A549 (cell line): ENCODE measurements around the gene ZFHX3. TPM values are rescaled to one million over a fixed set of nuclear protein-coding genes. Genes with fewer than 3 reads are reported as not detected.

Source experiments
- ATAC-seq, 2 experiments: fragments of 200-7000 bp in 1 of 2; fragments of >200 bp in 1 of 2; cut with Nextera tagmentation in 1 of 2; cut with Tn5 transposase in 1 of 2; 3 replicates each; pipeline versions ENCODE4 v1.8.0 to v1.9.1; 2018 to 2020; ENCODE audit warnings: mild to moderate bottlenecking in 1 of 2, moderate library complexity in 1 of 2
- CTCF ChIA-PET: fragments of 300-600 bp; sonication (Branson Sonifier 250); formaldehyde crosslinking; extraction: SDS; loops from one replicate; lab custom pipeline; 2021; ENCODE audit warnings: antibody characterized with exemption, inconsistent platforms; lab: Yijun Ruan, JAX
- POLR2A ChIA-PET: fragments of 350-600 bp; formaldehyde crosslinking; extraction: SDS; loops from one replicate; lab custom pipeline; 2021; ENCODE audit warnings: antibody characterized with exemption, inconsistent platforms; lab: Yijun Ruan, JAX
- DNase-seq, 2 experiments: peaks; one replicate each; pipeline versions ENCODE4 v3.0.0 to v3.0.0-alpha.2; 2011 to 2016; ENCODE audit warnings: low read depth in 1 of 2, low spot score in 1 of 2
- FAIRE-seq: peaks from 2 replicates; lab custom pipeline; 2011; peaks lifted over from hg19 to GRCh38; lab: Jason Lieb, UNC
- H3K27ac ChIP-seq, 2 experiments: fragments of >200 bp; sonication (Bioruptor Twin); formaldehyde crosslinking; 3 replicates each; pipeline ENCODE4 v1.5.1; 2016 to 2017
- H3K4me1 ChIP-seq: fragments of >200 bp; sonication (Bioruptor Twin); formaldehyde crosslinking; 3 replicates; pipeline ENCODE4 v1.6.1; 2016
- H3K4me2 ChIP-seq: fragments of >200 bp; sonication (Bioruptor Twin); formaldehyde crosslinking; 3 replicates; pipeline ENCODE4 v1.6.1; 2016
- H3K4me3 ChIP-seq: fragments of >200 bp; sonication (Bioruptor Twin); formaldehyde crosslinking; 3 replicates; pipeline ENCODE4 v1.5.1; 2016
- H3K9me3 ChIP-seq: fragments of >200 bp; sonication (Bioruptor Twin); formaldehyde crosslinking; 3 replicates; pipeline ENCODE4 v1.6.1; 2016
- ATOH8 ChIP-seq: fragments of 250-450 bp; sonication (Bioruptor Pico); IDR thresholded peaks from 2 replicates; pipeline ENCODE4 v1.5.0; 2020; ENCODE audit warnings: low read depth, mild to moderate bottlenecking, moderate library complexity
- BCL3 ChIP-seq: fragments of >200 bp; sonication (Bioruptor Twin); formaldehyde crosslinking; IDR thresholded peaks from 3 replicates; pipeline ENCODE4 v1.6.1; 2016
- EHMT2 ChIP-seq: fragments of 200-600 bp; sonication (generic); IDR thresholded peaks from 2 replicates; pipeline ENCODE4 v1.6.1; 2016; ENCODE audit warnings: antibody characterized with exemption, low read depth, mild to moderate bottlenecking, moderate library complexity
- EP300 ChIP-seq, 2 experiments: fragments of >200 bp; sonication (Bioruptor Twin); formaldehyde crosslinking; IDR thresholded peaks; 2 replicates in 1 of 2; 3 replicates in 1 of 2; pipeline ENCODE4 v1.6.1; 2016 to 2017
- HEYL ChIP-seq: fragments of 250-450 bp; sonication (Bioruptor Pico); IDR thresholded peaks from 2 replicates; pipeline ENCODE4 v1.8.0; 2021; ENCODE audit warnings: mild to moderate bottlenecking, moderate library complexity
- JUNB ChIP-seq: fragments of >200 bp; sonication (Bioruptor Twin); formaldehyde crosslinking; IDR thresholded peaks from 2 replicates; pipeline ENCODE4 v1.6.1; 2016
- MAFK ChIP-seq: fragments of 450-650 bp; IDR thresholded peaks from 2 replicates; pipeline ENCODE4 v1.6.1; 2014; ENCODE audit not compliant: partially characterized antibody
- MYC ChIP-seq: IDR thresholded peaks from 2 replicates; pipeline ENCODE4 v1.6.1; 2012; ENCODE audit warnings: mild to moderate bottlenecking, inconsistent platforms, low read length, improper control_type of control experiment, borderline replicate concordance
- NFE2L2 ChIP-seq: fragments of 150-350 bp; conservative IDR thresholded peaks from 2 replicates; pipeline ENCODE4 v1.6.1; 2014; ENCODE audit warnings: low read length
- NR3C1 ChIP-seq: fragments of >200 bp; sonication (Bioruptor Twin); formaldehyde crosslinking; IDR thresholded peaks from 3 replicates; pipeline ENCODE4 v1.6.1; 2017
- RAD21 ChIP-seq, 2 experiments: fragments of >200 bp in 1 of 2; sonication (Bioruptor Twin) in 1 of 2; formaldehyde crosslinking in 1 of 2; IDR thresholded peaks in 1 of 2; conservative IDR thresholded peaks in 1 of 2; 2 replicates in 1 of 2; 3 replicates in 1 of 2; pipeline ENCODE4 v1.6.1; 2012 to 2018; ENCODE audit warnings: inconsistent platforms in 1 of 2
- RNF2 ChIP-seq: fragments of 200-600 bp; sonication (generic); IDR thresholded peaks from 2 replicates; pipeline ENCODE4 v1.6.1; 2016; ENCODE audit warnings: low read depth, mild to moderate bottlenecking, antibody characterized with exemption, moderate library complexity, borderline replicate concordance
- ZC3H11A ChIP-seq: fragments of 450-650 bp; IDR thresholded peaks from 2 replicates; pipeline ENCODE4 v1.6.1; 2014; ENCODE audit warnings: antibody characterized with exemption, mild to moderate bottlenecking
- ZNF302 ChIP-seq: fragments of 250-450 bp; sonication (Bioruptor Pico); IDR thresholded peaks from 2 replicates; pipeline ENCODE4 v1.9.0; 2021; ENCODE audit warnings: inconsistent platforms, mild to moderate bottlenecking, moderate library complexity
- ZSCAN20 ChIP-seq: fragments of 250-450 bp; sonication (Bioruptor Pico); IDR thresholded peaks from 2 replicates; pipeline ENCODE4 v1.8.0; 2022; ENCODE audit warnings: mild to moderate bottlenecking, moderate library complexity
- WGBS: methylation state at CpG from one replicate; pipeline ENCODE4 v1.1.6; 2017; ENCODE audit errors: missing lambda C conversion rate; 5-methylcytosine and 5-hydroxymethylcytosine counted together
- polyA plus RNA-seq, 4 experiments: library from polyadenylated mRNA; depleted of rRNA in 3 of 4; stranded (reverse); fragments of >200 nt; fragmentation: RNase III in 1 of 4; extraction: RNeasy Plus Mini Kit Qiagen cat#74134 plus additional on column Dnase treatment in 1 of 4; gene quantifications; 2 replicates in 3 of 4; 3 replicates in 1 of 4; pipeline ENCODE4 v1.2.3, GENCODE V29; 2011 to 2017
- TF ChIP-seq, protein P1 (sequence below): fragments of 200-600 bp; sonication (generic); IDR thresholded peaks from 2 replicates; pipeline ENCODE4 v1.6.1; 2016; ENCODE audit warnings: antibody characterized with exemption, mild to moderate bottlenecking, moderate library complexity
- TF ChIP-seq, protein P2 (sequence below): IDR thresholded peaks from 2 replicates; pipeline ENCODE4 v1.6.1; 2012
- TF ChIP-seq, protein P3 (sequence below): fragments of 450-650 bp; IDR thresholded peaks from 2 replicates; pipeline ENCODE4 v1.6.1; 2014; ENCODE audit warnings: antibody characterized with exemption

ZFHX3 gene
- polyA plus RNA-seq, 2 of the 4 experiments (the other 2 are of a cell fraction): 3.9 to 6.5 TPM

DNA sequence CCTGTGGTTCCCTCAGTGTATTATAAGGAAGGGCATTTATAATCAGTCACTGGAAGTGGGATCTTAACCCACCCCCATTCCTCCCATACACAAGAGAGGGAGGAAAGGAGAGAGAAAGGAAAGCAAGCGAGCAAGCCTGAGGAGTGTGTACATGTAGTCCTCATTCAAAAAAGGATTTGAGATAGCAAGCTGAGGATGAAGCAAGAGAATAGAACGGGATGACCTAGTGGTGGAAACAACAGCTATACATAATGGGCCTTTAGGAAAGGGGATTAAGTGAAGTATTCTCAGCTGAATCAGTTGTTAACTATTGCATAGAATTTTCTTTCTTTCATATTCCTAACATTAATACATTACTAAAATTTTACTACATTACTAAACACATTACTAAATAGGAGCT is 281.4 kb downstream of the ZFHX3 start:
- TF ChIP-seq, protein P1, sequence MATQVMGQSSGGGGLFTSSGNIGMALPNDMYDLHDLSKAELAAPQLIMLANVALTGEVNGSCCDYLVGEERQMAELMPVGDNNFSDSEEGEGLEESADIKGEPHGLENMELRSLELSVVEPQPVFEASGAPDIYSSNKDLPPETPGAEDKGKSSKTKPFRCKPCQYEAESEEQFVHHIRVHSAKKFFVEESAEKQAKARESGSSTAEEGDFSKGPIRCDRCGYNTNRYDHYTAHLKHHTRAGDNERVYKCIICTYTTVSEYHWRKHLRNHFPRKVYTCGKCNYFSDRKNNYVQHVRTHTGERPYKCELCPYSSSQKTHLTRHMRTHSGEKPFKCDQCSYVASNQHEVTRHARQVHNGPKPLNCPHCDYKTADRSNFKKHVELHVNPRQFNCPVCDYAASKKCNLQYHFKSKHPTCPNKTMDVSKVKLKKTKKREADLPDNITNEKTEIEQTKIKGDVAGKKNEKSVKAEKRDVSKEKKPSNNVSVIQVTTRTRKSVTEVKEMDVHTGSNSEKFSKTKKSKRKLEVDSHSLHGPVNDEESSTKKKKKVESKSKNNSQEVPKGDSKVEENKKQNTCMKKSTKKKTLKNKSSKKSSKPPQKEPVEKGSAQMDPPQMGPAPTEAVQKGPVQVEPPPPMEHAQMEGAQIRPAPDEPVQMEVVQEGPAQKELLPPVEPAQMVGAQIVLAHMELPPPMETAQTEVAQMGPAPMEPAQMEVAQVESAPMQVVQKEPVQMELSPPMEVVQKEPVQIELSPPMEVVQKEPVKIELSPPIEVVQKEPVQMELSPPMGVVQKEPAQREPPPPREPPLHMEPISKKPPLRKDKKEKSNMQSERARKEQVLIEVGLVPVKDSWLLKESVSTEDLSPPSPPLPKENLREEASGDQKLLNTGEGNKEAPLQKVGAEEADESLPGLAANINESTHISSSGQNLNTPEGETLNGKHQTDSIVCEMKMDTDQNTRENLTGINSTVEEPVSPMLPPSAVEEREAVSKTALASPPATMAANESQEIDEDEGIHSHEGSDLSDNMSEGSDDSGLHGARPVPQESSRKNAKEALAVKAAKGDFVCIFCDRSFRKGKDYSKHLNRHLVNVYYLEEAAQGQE: no peak
- no peak for TF ChIP-seq NR3C1
- no peak for TF ChIP-seq HEYL
- no peak for TF ChIP-seq RNF2
- no peak for TF ChIP-seq ZSCAN20 (CRISPR knock-in tag)
- TF ChIP-seq, protein P2, sequence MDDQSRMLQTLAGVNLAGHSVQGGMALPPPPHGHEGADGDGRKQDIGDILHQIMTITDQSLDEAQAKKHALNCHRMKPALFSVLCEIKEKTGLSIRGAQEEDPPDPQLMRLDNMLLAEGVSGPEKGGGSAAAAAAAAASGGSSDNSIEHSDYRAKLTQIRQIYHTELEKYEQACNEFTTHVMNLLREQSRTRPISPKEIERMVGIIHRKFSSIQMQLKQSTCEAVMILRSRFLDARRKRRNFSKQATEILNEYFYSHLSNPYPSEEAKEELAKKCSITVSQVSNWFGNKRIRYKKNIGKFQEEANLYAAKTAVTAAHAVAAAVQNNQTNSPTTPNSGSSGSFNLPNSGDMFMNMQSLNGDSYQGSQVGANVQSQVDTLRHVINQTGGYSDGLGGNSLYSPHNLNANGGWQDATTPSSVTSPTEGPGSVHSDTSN: no peak
- POLR2A ChIA-PET: no interaction called here
- no peak for FAIRE-seq
- Histone ChIP-seq H3K27ac (no peak overlapping the region), H3K9me3 (no peaks in the 10 kb centered on the region), H3K4me1 (no peaks in the 10 kb centered on the region), H3K4me3 (no peak overlapping the region), H3K4me2 (no peak overlapping the region)
- ATAC-seq: no peak
- CTCF ChIA-PET: no interaction called here
- no peak for DNase-seq
- 81% methylated on average over 2 of the region's 2 CpGs for WGBS

- no peak overlapping the region for H3K4me3 ChIP-seq
- ChIA-PET CTCF (no interaction called here), POLR2A (no interaction called here)
- no peak for DNase-seq
- TF ChIP-seq EP300 (IDR thresholded peaks at IDR 0.05) (no peak), NFE2L2 (no peak), EHMT2 (no peak), ZNF302 (CRISPR knock-in tag) (no peak), ATOH8 (CRISPR knock-in tag) (no peak), MAFK (no peak), BCL3 (no peak), RAD21 (conservative IDR thresholded peaks at IDR 0.05 in 1 of 2, IDR thresholded peaks at IDR 0.05 in 1 of 2) (no peak), JUNB (no peak), ZC3H11A (no peak), MYC (no peak)
- TF ChIP-seq, protein P3, sequence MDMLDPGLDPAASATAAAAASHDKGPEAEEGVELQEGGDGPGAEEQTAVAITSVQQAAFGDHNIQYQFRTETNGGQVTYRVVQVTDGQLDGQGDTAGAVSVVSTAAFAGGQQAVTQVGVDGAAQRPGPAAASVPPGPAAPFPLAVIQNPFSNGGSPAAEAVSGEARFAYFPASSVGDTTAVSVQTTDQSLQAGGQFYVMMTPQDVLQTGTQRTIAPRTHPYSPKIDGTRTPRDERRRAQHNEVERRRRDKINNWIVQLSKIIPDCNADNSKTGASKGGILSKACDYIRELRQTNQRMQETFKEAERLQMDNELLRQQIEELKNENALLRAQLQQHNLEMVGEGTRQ: no peak
- no peak for ATAC-seq
- H3K4me2 ChIP-seq: no peak overlapping the region
- no peaks in the 10 kb centered on the region for H3K9me3 ChIP-seq
- no peak for FAIRE-seq
- H3K4me1 ChIP-seq: no peaks in the 10 kb centered on the region
- H3K27ac ChIP-seq: no peak overlapping the region
- WGBS: 81% methylated on average over 8 of the region's 8 CpGs
Observed at GRCh38 chr16:72764015-72764654, 283.8 kb downstream of the ZFHX3 start.
